Mucosa of gallbladder (tissue), 1 donor: ENCODE data around the gene ATPAF1. TPM values are rescaled to one million over a fixed set of nuclear protein-coding genes. Genes with fewer than 3 reads are reported as not detected.
"Not testable (repeated sequence)": the region's sequence is repeated elsewhere in the genome, so short reads cannot be mapped to it uniquely, and the experiment has no call there.

Experiments used
- DNase-seq: peaks from one replicate; pipeline ENCODE4 v3.0.0-alpha.2; 2020; ENCODE audit warnings: low spot score
- total RNA-seq: library from RNA; stranded (reverse); gene quantifications from one replicate; pipeline ENCODE4 v1.2.1, GENCODE V29; 2021
- donor health status: DM: no; HTN: no; CAD: no.

The ATPAF1 gene
- total RNA-seq, 1 donor from 2014 or later, result 60.5 TPM

- no peak for DNase-seq
Observed at GRCh38 chr1:46681333-46682034, 13.3 kb upstream of the ATPAF1 start.

GRCh38 chr1:46679789-46680573, 11.8 kb upstream of the ATPAF1 start:
- no peak for DNase-seq

GRCh38 chr1:46677339-46677738, 9.2 kb upstream of the ATPAF1 start:
- DNase-seq, result no peak

- no peak for DNase-seq
Observed at GRCh38 chr1:46676531-46676930, 8.4 kb upstream of the ATPAF1 start.

- no peak for DNase-seq
Observed at GRCh38 chr1:46675549-46676314, 7.6 kb upstream of the ATPAF1 start.

- DNase-seq, result no peak
Observed at GRCh38 chr1:46673749-46674182, 5.6 kb upstream of the ATPAF1 start.

GRCh38 chr1:46672696-46673095, 4.5 kb upstream of the ATPAF1 start:
- no peak for DNase-seq

- DNase-seq, result no peak
Observed at GRCh38 chr1:46671554-46671953, 3.4 kb upstream of the ATPAF1 start, which contains the start of gene TEX38. TEX38 (plus strand) TSS chr1:46671854; CDS start chr1:46671935, 81 bp downstream.

- no peak for DNase-seq
Observed at GRCh38 chr1:46670134-46670533, 2.0 kb upstream of the ATPAF1 start.

- no peak for DNase-seq
Observed at GRCh38 chr1:46665983-46666382, 2.2 kb downstream of the ATPAF1 start.

- not testable (repeated sequence) for DNase-seq
Observed at GRCh38 chr1:46662919-46663318, 5.2 kb downstream of the ATPAF1 start.

- DNase-seq, result not testable (repeated sequence)
Observed at GRCh38 chr1:46660116-46660515, 8.0 kb downstream of the ATPAF1 start.

- no peak for DNase-seq
Observed at GRCh38 chr1:46659307-46659870, 8.8 kb downstream of the ATPAF1 start.

GRCh38 chr1:46657775-46658174, 10.4 kb downstream of the ATPAF1 start:
- DNase-seq, result no peak

GRCh38 chr1:46656643-46657042, 11.5 kb downstream of the ATPAF1 start:
- no peak for DNase-seq

- no peak for DNase-seq
Observed at GRCh38 chr1:46655848-46656247, 12.3 kb downstream of the ATPAF1 start.

- not testable (repeated sequence) for DNase-seq
Observed at GRCh38 chr1:46654698-46655097, 13.5 kb downstream of the ATPAF1 start.

GRCh38 chr1:46654012-46654411, 14.2 kb downstream of the ATPAF1 start:
- no peak for DNase-seq

- DNase-seq, result no peak
Observed at GRCh38 chr1:46653405-46653958, 14.7 kb downstream of the ATPAF1 start.

GRCh38 chr1:46652321-46653100, 15.7 kb downstream of the ATPAF1 start:
- DNase-seq, result no peak

GRCh38 chr1:46651152-46651551, 17.0 kb downstream of the ATPAF1 start:
- not testable (repeated sequence) for DNase-seq
